GM10248 (cell line): ENCODE measurements around the gene PAFAH2.

Experiments used
- CTCF ChIA-PET: fragments of 300-600 bp; sonication (Branson Sonifier 250); formaldehyde crosslinking; extraction: SDS; loops from one replicate; lab custom pipeline; 2021; ENCODE audit warnings: antibody characterized with exemption; lab: Yijun Ruan, JAX
- POLR2A ChIA-PET: fragments of 350-650 bp; sonication (Branson Sonifier 250); formaldehyde crosslinking; extraction: SDS; loops from one replicate; lab custom pipeline; 2020; ENCODE audit warnings: antibody characterized with exemption; lab: Yijun Ruan, JAX
- DNase-seq: peaks from one replicate; pipeline ENCODE4 v3.0.0; 2012; ENCODE audit errors: extremely low spot score
- CTCF ChIP-seq: IDR thresholded peaks from 2 replicates; pipeline ENCODE4 v1.5.1; 2012; ENCODE audit warnings: mild to moderate bottlenecking, low read depth; ENCODE audit errors: extremely low read depth, missing control alignments, control extremely low read depth

The PAFAH2 gene

DNA sequence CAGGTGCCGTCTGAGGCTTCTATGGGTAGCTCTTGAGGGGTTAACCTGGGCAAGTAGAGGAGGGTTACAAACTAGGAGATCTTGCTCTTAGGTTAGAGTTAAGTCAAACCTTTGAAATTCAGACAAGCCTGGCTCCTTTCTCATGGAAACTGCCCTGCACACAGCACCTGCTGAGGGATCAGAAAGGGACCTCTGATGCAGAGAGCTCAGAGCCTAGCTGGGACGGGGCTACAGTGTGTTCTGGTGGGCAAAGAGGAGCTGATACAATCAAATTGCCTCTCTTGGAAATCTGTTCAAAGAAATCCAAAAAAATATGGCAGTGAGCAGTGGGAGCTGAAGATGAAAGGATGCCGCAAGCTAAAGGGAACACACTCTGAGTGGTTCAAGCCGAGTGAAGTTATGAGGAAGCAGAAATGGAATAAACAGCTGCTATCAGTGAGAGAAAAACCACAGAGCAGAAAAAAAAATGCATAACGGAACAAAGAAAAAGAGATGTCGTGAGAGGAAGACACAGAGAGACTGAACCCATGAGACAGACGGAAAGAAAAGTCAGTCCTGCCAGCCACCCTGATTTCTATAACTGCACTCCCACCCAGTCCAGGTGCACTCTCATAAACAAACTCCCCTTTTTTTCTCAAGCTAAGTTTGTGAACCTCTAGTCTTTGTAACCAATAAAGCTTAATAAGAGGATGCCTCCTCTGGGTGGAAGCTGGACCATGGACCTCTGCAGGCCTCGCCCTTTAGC, 26.6 kb downstream of the PAFAH2 start:
- POLR2A ChIA-PET, result no interaction called here
- no peak for TF ChIP-seq CTCF
- CTCF ChIA-PET, result interaction anchor here (0.9 to 2.5 kb wide), 11 partner anchors 9 to 263 kb away, joined by 3 to 13 read pairs (median 4); partner anchors contain the start of genes CEP85 and PAFAH2
- DNase-seq, result peak; percentile 65

DNA sequence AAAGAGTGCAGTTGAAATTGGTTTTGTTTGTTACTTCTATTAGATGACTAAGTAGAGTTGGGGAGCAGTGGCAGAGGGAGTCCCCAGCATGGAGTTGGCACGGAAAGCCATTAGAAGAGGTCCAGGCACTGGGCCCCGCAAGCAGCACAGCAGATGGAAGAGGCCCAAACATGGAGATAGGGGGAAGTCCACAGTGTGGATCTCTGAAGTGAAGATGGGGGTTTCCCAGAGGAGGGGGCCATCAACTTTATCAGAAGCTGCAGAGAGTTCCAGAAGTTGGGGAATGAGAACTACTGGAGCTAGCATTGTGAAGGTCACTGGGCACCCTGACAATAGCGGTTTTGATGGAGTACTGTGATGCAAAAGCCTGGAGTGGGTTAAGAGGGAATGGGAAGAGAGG, 30.6 kb downstream of the PAFAH2 start:
- POLR2A ChIA-PET, result no interaction called here
- CTCF ChIA-PET, result interaction anchor here (0.9 to 2.2 kb wide), 2 partner anchors 12 to 30 kb away, joined by 3 to 8 read pairs; partner anchors contain the start of gene PAFAH2

DNA sequence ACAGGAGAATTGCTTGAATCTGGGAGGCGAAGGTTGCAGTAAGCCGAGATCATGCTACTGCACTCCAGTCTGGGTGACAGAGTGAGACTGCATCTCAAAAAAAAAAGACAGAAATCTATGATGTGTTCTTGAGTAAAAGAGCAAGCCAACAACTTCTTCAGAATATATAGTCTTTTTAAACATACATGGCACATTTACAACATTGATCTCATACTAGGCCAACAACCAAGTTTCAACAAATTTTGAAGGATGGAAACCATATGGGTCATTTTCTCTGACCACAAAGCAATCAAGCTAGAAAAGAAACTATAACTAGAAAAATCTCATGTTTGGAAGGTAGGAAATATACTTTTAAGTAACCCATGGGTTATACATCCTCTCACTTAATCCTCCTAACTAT, 38.3 kb downstream of the PAFAH2 start:
- DNase-seq, result no peak
- ChIA-PET POLR2A (no interaction called here), CTCF (interaction anchor here (1.3 to 2.3 kb wide), 2 partner anchors 11 to 65 kb away, joined by 4 to 5 read pairs; no protein-coding TSS in a partner anchor)
- no peak for TF ChIP-seq CTCF

More for the DNA sequence above, 30.6 kb downstream of the PAFAH2 start:
- no peak for TF ChIP-seq CTCF
- no peak for DNase-seq

- DNase-seq, result no peak
- no peak for TF ChIP-seq CTCF
- CTCF ChIA-PET, result interaction anchor here (0.9 to 1.3 kb wide), 2 partner anchors 8 to 33 kb away, joined by 3 read pairs; no protein-coding TSS in a partner anchor
- POLR2A ChIA-PET, result interaction anchor here (1.1 kb wide), 1 partner anchor 14 kb away, joined by 3 read pairs; no protein-coding TSS in a partner anchor
Observed at GRCh38 chr1:25958465-25958864, 39.4 kb downstream of the PAFAH2 start.

- no peak for TF ChIP-seq CTCF
- ChIA-PET CTCF (interaction anchor here (1.1 to 2.3 kb wide), 5 partner anchors 9 to 60 kb away, joined by 3 to 8 read pairs (median 5); no protein-coding TSS in a partner anchor), POLR2A (no interaction called here)
- DNase-seq, result no peak
Observed at GRCh38 chr1:25955553-25955952, 42.3 kb downstream of the PAFAH2 start.

GRCh38 chr1:25954282-25954938, 43.5 kb downstream of the PAFAH2 start:
- ChIA-PET CTCF (interaction anchor here (0.9 to 2.3 kb wide), 5 partner anchors 10 to 59 kb away, joined by 3 to 8 read pairs (median 5); no protein-coding TSS in a partner anchor), POLR2A (interaction anchor here (0.7 kb wide), 1 partner anchor 908 kb away, joined by 4 read pairs; no protein-coding TSS in a partner anchor)
- TF ChIP-seq CTCF, result no peak
- DNase-seq, result peak; percentile 34
